Ishikawa (cell line): ENCODE measurements around the gene NEURL2.
A peak's percentile ranks its signal among the peaks of the same experiment; 100 is the strongest.

ENCODE experiments used
- CEBPB ChIP-seq: IDR thresholded peaks from 2 replicates; pipeline ENCODE4 v1.6.1; 2012
- CREB1 ChIP-seq: IDR thresholded peaks from 2 replicates; pipeline ENCODE4 v1.6.1; 2012; ENCODE audit warnings: low read depth
- FOXM1 ChIP-seq: IDR thresholded peaks from 2 replicates; pipeline ENCODE4 v1.6.1; 2012; ENCODE audit warnings: low read depth, borderline replicate concordance
- MAX ChIP-seq: IDR thresholded peaks from 2 replicates; pipeline ENCODE4 v1.6.1; 2012
- NFIC ChIP-seq: IDR thresholded peaks from 2 replicates; pipeline ENCODE4 v1.6.1; 2012
- RAD21 ChIP-seq: IDR thresholded peaks from 2 replicates; pipeline ENCODE4 v1.6.1; 2012; ENCODE audit warnings: low read depth
- TAF1 ChIP-seq: IDR thresholded peaks from 2 replicates; pipeline ENCODE4 v1.6.1; 2012; ENCODE audit warnings: low read depth, mild to moderate bottlenecking
- TEAD4 ChIP-seq: IDR thresholded peaks from 2 replicates; pipeline ENCODE4 v1.6.1; 2012
- YY1 ChIP-seq: IDR thresholded peaks from 2 replicates; pipeline ENCODE4 v1.6.1; 2012; ENCODE audit warnings: low read depth
- ZBTB7A ChIP-seq: IDR thresholded peaks from 2 replicates; pipeline ENCODE4 v1.6.1; 2012; ENCODE audit warnings: low read depth

- TF ChIP-seq MAX (no peak), CEBPB (no peak), FOXM1 (no peak), CREB1 (no peak), TEAD4 (no peak), RAD21 (0 out of 2 replicates have a peak, but pooled peaks have one; percentile 9), NFIC (no peak), YY1 (no peak), TAF1 (no peak), ZBTB7A (no peak)
Measured at GRCh38 chr20:45892049-45892825, 1.2 kb upstream of the NEURL2 start.
